Nephron progenitor cell (in vitro differentiated cells): Measurements from ENCODE around the gene SMPD3.

ENCODE experiments used
- DNase-seq: peaks from one replicate; pipeline ENCODE4 v3.0.0; 2021
- H3K27ac Mint-ChIP-seq: 2 replicates; pipeline ENCODE4 v1.8.0; 2021; ENCODE audit warnings: mild to moderate bottlenecking, moderate library complexity, mixed read lengths
- H3K27me3 Mint-ChIP-seq: 2 replicates; pipeline ENCODE4 v1.8.0; 2021; ENCODE audit warnings: mild to moderate bottlenecking, low read depth, mixed read lengths; ENCODE audit not compliant: poor library complexity
- H3K36me3 Mint-ChIP-seq: 2 replicates; pipeline ENCODE4 v1.8.0; 2021; ENCODE audit warnings: low read depth, mixed read lengths
- H3K4me1 Mint-ChIP-seq: 2 replicates; pipeline ENCODE4 v1.8.0; 2021; ENCODE audit warnings: mixed read lengths
- H3K4me3 Mint-ChIP-seq: 2 replicates; pipeline ENCODE4 v1.8.0; 2021; ENCODE audit warnings: mild to moderate bottlenecking, moderate library complexity, mixed read lengths
- H3K9me3 Mint-ChIP-seq: 2 replicates; pipeline ENCODE4 v1.8.0; 2021; ENCODE audit warnings: mild to moderate bottlenecking, moderate library complexity, mixed read lengths
- TF ChIP-seq, protein P1 (sequence below): fragments of 200-600 bp; sonication (generic); IDR thresholded peaks from 2 replicates; pipeline ENCODE4 v1.5.0; 2021; ENCODE audit warnings: antibody characterized with exemption

Gene SMPD3

DNA sequence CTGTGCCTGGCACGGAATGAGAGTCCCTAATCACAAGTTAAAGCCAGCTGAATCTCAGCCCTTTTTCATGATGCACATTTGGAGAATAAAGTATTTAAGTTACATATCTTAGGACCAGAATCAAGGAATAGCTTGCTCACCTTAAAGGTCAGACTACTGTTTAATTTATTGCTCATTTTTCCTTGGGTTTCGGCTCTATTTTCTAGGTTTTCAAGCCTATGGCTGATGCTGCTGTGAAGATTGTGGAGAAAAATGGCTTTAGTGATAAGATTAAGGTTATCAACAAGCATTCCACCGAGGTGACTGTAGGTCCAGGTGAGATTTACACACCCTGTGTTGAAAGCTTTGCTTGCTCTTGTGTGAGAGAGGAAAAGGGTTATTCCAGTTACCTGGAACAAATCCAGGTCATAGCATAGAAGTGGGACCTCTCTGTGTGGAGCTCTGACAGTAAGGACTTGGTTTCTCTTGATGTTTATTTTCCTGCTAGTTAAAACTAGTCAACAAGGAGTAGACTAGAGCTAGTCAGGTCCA lies 119.4 kb downstream of the SMPD3 start:
- Mint-ChIP-seq H3K4me3 (no peak overlapping the region), H3K4me1 (peaks cover 5% of the 10 kb centered on the region), H3K9me3 (no peaks in the 10 kb centered on the region), H3K27ac (no peak overlapping the region), H3K27me3 (no peaks in the 10 kb centered on the region), H3K36me3 (peaks cover 25% of the 10 kb centered on the region)
- TF ChIP-seq, protein P1, sequence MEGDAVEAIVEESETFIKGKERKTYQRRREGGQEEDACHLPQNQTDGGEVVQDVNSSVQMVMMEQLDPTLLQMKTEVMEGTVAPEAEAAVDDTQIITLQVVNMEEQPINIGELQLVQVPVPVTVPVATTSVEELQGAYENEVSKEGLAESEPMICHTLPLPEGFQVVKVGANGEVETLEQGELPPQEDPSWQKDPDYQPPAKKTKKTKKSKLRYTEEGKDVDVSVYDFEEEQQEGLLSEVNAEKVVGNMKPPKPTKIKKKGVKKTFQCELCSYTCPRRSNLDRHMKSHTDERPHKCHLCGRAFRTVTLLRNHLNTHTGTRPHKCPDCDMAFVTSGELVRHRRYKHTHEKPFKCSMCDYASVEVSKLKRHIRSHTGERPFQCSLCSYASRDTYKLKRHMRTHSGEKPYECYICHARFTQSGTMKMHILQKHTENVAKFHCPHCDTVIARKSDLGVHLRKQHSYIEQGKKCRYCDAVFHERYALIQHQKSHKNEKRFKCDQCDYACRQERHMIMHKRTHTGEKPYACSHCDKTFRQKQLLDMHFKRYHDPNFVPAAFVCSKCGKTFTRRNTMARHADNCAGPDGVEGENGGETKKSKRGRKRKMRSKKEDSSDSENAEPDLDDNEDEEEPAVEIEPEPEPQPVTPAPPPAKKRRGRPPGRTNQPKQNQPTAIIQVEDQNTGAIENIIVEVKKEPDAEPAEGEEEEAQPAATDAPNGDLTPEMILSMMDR = no peak
- DNase-seq = no peak

DNA sequence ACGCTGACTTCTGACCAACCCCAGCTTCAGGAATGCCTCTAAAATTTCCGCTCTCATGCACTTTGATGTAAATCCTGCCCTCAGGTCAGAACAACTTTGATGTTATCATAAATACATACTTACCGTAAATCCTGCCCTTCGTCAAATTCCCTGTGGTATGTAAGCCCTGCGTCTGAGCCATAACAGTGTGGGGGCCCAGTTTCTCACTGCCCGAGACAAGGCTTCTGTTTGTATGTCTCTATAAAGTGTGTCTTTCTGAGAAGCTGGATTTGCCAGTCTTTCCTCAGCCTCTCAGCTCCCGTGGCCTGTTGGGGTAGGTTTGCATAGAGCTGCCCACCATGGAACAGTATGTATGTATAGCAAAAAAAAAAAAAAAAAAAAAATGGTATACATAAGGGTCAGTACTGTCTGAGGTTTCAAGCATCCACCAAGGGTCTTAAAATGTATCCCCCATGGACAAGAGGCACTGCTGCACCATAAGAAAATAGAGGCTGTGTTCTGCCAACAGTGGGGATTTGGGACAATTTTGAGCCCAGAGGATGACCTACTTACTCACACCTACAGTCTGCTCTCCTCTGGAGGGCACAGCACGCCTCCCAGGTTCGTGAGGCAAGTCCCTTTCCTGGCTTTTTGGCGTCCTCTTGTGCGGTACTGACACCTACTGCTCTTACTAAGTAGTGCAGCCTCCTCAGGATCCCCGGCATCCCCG lies 120.0 kb downstream of the SMPD3 start:
- peak; percentile 75 for DNase-seq
- Mint-ChIP-seq H3K27me3 (no peaks in the 10 kb centered on the region), H3K9me3 (no peaks in the 10 kb centered on the region), H3K27ac (peak overlapping the region; percentile 74), H3K4me3 (no peak overlapping the region), H3K36me3 (peaks cover 23% of the 10 kb centered on the region), H3K4me1 (peaks cover 5% of the 10 kb centered on the region)
- TF ChIP-seq, protein P1 = peak; percentile 86

DNA sequence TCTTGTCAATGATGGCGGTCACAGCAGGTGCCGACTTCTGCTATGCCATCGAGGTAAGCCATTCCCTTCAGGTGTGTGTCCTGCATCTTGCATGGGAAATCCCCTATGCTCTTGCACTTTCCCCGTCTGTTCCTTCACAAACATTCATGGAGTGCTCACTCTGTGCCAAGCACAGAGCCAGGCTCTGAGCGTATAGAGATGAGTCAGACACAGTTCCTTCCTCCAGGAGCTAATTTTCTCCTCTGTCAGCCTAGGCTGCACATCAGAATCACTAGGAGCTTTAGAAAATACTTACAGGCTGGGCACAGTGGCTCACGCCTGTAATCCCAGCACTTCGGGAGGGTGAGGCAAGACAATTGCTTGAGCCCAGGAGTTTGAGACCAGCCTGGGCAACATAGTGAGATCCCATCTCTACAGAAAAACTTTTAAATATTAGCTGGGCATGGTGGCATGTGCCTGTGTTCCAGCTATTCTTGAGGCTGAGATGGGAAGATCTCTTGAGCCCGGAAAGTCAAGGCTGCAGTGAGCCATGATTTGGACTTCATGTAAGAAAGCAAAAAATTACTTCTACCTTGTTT lies 123.4 kb downstream of the SMPD3 start:
- Mint-ChIP-seq H3K4me1 (peaks cover 5% of the 10 kb centered on the region), H3K27me3 (no peaks in the 10 kb centered on the region), H3K9me3 (no peaks in the 10 kb centered on the region), H3K4me3 (no peak overlapping the region), H3K36me3 (peaks cover 23% of the 10 kb centered on the region), H3K27ac (no peak overlapping the region)
- DNase-seq = no peak
- TF ChIP-seq, protein P1 = no peak

DNA sequence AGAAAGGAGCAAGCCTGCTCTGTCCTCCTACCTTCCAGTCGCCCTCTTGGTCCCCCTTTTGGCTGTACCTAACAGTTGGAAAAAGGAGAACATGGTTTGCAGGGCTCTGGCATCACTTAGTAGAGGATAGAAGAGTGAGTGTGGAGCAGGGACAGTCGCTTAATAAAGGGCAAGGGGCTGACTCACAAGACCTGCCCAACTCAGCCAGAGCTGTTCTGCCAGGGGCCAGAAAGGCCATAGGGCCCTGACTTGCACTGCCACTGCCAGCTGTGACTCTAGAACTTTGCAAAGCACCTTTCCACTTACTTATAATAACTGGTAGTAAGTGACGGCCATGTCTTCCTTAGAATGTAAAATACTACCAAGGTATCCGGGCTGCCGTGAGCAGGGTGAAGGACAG lies 124.0 kb downstream of the SMPD3 start:
- Mint-ChIP-seq H3K27me3 (no peaks in the 10 kb centered on the region), H3K27ac (no peak overlapping the region), H3K4me1 (peaks cover 5% of the 10 kb centered on the region), H3K36me3 (peaks cover 28% of the 10 kb centered on the region), H3K4me3 (no peak overlapping the region), H3K9me3 (no peaks in the 10 kb centered on the region)
- DNase-seq = no peak
- TF ChIP-seq, protein P1 = no peak

DNA sequence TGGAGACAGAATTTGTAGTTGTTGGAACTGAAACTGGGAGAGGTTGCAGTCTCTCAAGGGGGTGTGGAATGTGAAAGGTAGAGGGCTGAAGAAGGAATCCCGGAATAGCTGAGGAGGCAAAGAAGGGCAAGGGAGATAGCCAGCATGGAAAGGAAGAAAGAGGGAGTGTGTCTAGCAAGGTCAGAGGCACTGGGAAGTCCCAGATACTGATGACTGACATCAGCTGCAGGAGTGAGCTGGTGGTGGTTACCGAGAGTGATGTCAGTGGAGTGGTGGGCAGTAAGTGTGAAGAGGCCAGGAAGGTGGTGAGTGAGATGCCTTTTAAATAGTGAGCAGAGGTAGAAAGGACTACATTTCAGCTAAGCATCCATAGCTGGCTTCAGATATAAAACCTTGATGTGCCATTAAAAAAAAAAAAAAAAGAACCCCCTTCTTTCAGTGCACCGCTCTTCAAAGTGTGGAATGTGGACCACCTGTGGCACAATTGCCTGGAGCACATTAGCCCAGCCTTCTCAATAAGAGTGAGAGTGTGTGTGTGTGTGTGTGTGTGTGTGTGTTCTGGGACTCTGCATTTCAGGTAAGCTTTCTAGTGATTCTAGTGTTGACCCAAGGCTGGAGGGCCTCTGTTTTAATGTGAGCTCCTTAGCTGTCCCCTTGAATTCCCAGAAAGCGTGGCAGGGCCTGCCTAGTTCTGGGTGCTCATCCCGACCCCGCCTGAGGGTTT lies 129.0 kb downstream of the SMPD3 start:
- peaks cover 39% of the 10 kb centered on the region for H3K36me3 Mint-ChIP-seq
- no peaks in the 10 kb centered on the region for H3K27me3 Mint-ChIP-seq
- H3K4me1 Mint-ChIP-seq = no peaks in the 10 kb centered on the region
- H3K27ac Mint-ChIP-seq = peak overlapping the region; percentile 23
- TF ChIP-seq, protein P1 = no peak
- H3K9me3 Mint-ChIP-seq = no peaks in the 10 kb centered on the region
- no peak for DNase-seq
- H3K4me3 Mint-ChIP-seq = no peak overlapping the region
